GM19025 (cell line): ENCODE measurements around the gene THOC7.

ENCODE experiments used
- ATAC-seq: cut with Tn5 transposase; IDR thresholded peaks from one replicate; pipeline ENCODE4 v1.9.1; 2021; ENCODE audit warnings: mild to moderate bottlenecking, low read depth, moderate library complexity; ENCODE audit not compliant: unreplicated experiment

Gene THOC7

GRCh38 chr3:63863150-63864007 lies at the start of gene THOC7, which contains the start of gene ATXN7:
Gene THOC7 (minus strand): TSS chr3:63863805. CDS start chr3:63863790, 15 bp downstream.
Gene ATXN7 (plus strand): TSS chr3:63863867. CDS start chr3:63912599, 48,732 bp downstream.
- ATAC-seq = peak; percentile 67

- ATAC-seq = no peak
Observed at GRCh38 chr3:63912768-63913588, 49.4 kb upstream of the THOC7 start.

GRCh38 chr3:63911873-63912767 lies 48.5 kb upstream of the THOC7 start, which contains the start of gene SCAANT1:
Gene SCAANT1 (minus strand): TSS chr3:63912383.
- ATAC-seq = peak; percentile 79

GRCh38 chr3:63911509-63911872 lies 47.9 kb upstream of the THOC7 start:
- no peak for ATAC-seq

- ATAC-seq = no peak
Observed at GRCh38 chr3:63910891-63911290, 47.3 kb upstream of the THOC7 start.

GRCh38 chr3:63910001-63910400 lies 46.4 kb upstream of the THOC7 start:
- no peak for ATAC-seq

GRCh38 chr3:63909431-63909830 lies 45.8 kb upstream of the THOC7 start:
- no peak for ATAC-seq

- ATAC-seq = no peak
Observed at GRCh38 chr3:63908776-63909175, 45.2 kb upstream of the THOC7 start.

GRCh38 chr3:63908081-63908736 lies 44.6 kb upstream of the THOC7 start:
- no peak for ATAC-seq

- ATAC-seq = no peak
Observed at GRCh38 chr3:63905731-63906620, 42.4 kb upstream of the THOC7 start.

- ATAC-seq = no peak
Observed at GRCh38 chr3:63900459-63900858, 36.9 kb upstream of the THOC7 start.

- ATAC-seq = no peak
Observed at GRCh38 chr3:63900010-63900409, 36.4 kb upstream of the THOC7 start.

- peak; percentile 59 for ATAC-seq
Observed at GRCh38 chr3:63896332-63897030, 32.9 kb upstream of the THOC7 start.

- ATAC-seq = no peak
Observed at GRCh38 chr3:63895422-63896189, 32.0 kb upstream of the THOC7 start.

GRCh38 chr3:63892773-63893352 lies 29.3 kb upstream of the THOC7 start:
- ATAC-seq = no peak

- ATAC-seq = no peak
Observed at GRCh38 chr3:63891518-63891917, 27.9 kb upstream of the THOC7 start.

- no peak for ATAC-seq
Observed at GRCh38 chr3:63886858-63887257, 23.3 kb upstream of the THOC7 start.
